HAP-1 (cell line): ENCODE measurements around the gene WBP2NL.

ENCODE experiments used
- DNase-seq, 2 experiments: peaks; one replicate each; pipeline ENCODE4 v3.0.0-alpha.2; 2016 to 2020; ENCODE audit warnings: low spot score in 2 of 2
- H3K27me3 ChIP-seq: fragments of 250-450 bp; sonication (Bioruptor Pico); 2 replicates; pipeline ENCODE4 v1.5.1; 2020; ENCODE audit warnings: low read depth, mild to moderate bottlenecking, moderate library complexity
- H3K36me3 ChIP-seq: fragments of 250-450 bp; sonication (Bioruptor Pico); replicated peaks from 2 replicates; pipeline ENCODE4 v1.5.1; 2020; ENCODE audit warnings: mild to moderate bottlenecking
- H3K4me1 ChIP-seq: fragments of 250-450 bp; sonication (Bioruptor Pico); 2 replicates; pipeline ENCODE4 v1.5.1; 2020; ENCODE audit warnings: mild to moderate bottlenecking
- H3K4me3 ChIP-seq: fragments of 250-450 bp; sonication (Bioruptor Pico); 2 replicates; pipeline ENCODE4 v1.5.1; 2020; ENCODE audit warnings: mild to moderate bottlenecking, moderate library complexity
- H3K9me3 ChIP-seq: fragments of 250-450 bp; sonication (Bioruptor Pico); 2 replicates; pipeline ENCODE4 v1.5.1; 2020; ENCODE audit warnings: mild to moderate bottlenecking, moderate library complexity
- in situ Hi-C: fragments of 300-500 bp; cut with MboI; formaldehyde crosslinking; loops from 3 replicates; pipeline ENCODE4 v1.14.3; 2020; ENCODE audit warnings: low sequenced_read_pairs, inconsistent platforms, mixed read lengths

Gene WBP2NL

GRCh38 chr22:41970601-41971000, 28.0 kb upstream of the WBP2NL start:
- Histone ChIP-seq H3K4me1 (no peaks in the 10 kb centered on the region), H3K36me3 (no peaks in the 10 kb centered on the region), H3K4me3 (no peak overlapping the region), H3K9me3 (no peaks in the 10 kb centered on the region), H3K27me3 (peaks cover 21% of the 10 kb centered on the region)
- in situ Hi-C loops, result no loop called here
- DNase-seq, result no peak

- in situ Hi-C loops, result no loop called here
Measured at GRCh38 chr22:41971431-41971830, 27.2 kb upstream of the WBP2NL start.

DNA sequence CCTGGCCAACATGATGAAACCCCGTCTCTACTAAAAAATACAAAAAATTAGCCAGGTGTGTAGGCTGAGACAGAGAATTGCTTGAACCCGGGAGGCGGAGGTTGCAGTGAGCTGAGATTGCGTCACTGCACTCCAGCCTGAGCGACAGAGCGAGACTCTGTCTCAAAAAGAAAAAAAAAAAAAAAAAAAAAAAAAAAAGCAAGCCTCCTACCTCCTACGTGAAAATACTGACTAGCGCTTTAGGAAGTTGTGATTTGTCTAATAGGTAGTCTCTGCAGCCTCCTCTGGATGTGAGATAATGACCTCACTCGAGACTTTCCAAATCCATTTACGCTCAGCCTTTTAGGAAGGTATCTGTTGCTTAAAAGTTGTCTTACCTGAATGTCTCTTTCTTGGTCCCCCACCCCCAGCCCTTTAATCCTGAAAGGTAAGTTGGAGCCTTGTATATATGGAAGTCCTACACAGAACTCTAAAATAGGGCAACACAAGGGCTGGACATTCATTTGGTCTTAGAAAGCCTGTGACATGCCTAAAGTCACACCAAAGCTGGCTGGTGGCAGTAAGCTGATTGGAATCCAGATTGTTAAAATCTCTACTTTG, 23.8 kb upstream of the WBP2NL start:
- no peaks in the 10 kb centered on the region for H3K36me3 ChIP-seq
- no peak overlapping the region for H3K4me3 ChIP-seq
- H3K27me3 ChIP-seq, result peaks cover 36% of the 10 kb centered on the region
- no peak for DNase-seq
- H3K4me1 ChIP-seq, result peaks cover 4% of the 10 kb centered on the region
- in situ Hi-C loops, result no loop called here
- no peaks in the 10 kb centered on the region for H3K9me3 ChIP-seq

More at GRCh38 chr22:41971431-41971830, 27.2 kb upstream of the WBP2NL start:
- Histone ChIP-seq H3K4me3 (no peak overlapping the region), H3K9me3 (no peaks in the 10 kb centered on the region), H3K4me1 (no peaks in the 10 kb centered on the region), H3K27me3 (peaks cover 29% of the 10 kb centered on the region), H3K36me3 (no peaks in the 10 kb centered on the region)
- DNase-seq, result no peak

DNA sequence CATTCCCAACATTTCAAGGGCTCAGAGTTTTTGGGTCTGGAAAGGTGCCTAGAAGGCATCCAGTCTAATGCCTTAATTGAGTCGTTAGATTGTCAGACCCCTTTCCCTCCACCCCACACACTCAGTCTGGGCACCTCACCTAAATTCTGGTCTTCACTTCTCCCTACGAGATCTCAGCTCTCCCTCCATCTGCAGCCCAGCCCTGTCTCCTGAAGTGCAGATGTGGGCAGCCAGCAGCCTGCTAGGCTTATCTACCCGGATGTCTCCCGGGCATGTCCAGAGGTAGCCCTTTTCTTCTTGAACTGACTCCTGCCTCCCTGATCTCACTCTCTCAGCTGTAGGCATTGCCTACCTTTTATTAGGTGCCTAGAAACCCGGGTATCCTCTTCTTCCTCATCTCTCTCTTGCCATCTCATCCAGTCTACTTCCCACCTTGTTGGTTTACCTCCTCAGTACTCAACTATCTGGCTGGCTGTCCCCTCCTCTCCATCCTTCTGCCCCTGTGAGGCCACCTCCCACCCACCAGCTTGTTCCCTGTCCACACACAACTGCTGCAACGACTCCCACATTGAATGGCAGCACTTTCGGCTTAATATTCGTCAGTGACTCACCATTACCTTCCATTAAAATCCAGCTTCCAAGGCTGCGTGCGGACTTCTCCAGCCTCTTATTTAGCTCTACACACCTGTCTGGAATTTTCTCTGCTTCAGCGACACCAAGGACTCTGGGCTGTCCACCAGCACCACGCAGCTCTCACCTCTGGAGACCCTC, 23.1 kb upstream of the WBP2NL start:
- no peak for DNase-seq
- H3K36me3 ChIP-seq, result no peaks in the 10 kb centered on the region
- in situ Hi-C loops, result no loop called here
- peaks cover 36% of the 10 kb centered on the region for H3K27me3 ChIP-seq
- H3K9me3 ChIP-seq, result no peaks in the 10 kb centered on the region
- H3K4me3 ChIP-seq, result no peak overlapping the region; the same call in 1 of the 2 replicates
- peaks cover 4% of the 10 kb centered on the region for H3K4me1 ChIP-seq

DNA sequence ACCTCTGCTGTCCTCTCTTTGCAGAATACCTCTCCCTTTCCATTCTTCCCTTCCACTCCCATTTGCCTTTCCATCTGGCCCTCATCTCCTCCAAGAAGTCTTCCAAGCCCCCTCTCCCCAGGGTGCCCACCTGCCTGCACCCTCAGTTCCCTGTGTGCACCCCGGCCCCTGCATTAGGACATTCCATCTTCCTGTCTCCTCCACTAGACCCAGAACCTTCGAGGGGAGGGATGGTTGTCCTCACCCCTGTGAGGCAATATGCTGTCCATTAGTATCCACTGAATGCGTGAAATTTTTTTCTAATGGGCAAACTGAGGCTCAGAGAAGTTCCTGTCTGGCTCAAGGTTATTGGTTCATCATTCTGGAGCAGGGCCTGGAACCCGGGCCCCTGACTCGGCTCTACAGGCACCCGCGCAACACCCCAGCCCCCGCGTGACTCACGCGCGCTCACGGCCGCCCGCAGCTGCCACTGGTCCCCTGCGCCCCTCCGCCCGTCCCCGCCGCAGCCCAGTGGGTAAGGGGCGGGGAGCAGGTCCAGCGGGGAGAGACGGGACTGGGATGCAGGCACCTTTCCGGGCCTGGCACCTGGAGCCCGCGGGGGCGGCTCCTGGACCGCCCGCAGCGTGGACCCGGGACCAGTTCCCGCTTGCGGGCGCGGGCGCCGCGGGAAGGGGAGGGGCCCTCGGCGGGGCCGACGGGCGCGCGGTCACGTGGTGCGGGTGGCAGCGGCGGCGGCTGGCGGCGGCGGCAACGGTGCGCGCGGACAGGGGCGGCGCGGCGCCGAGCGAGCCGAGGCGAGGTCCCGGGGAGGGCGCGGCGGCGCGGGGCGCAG, 22.3 kb upstream of the WBP2NL start:
- in situ Hi-C loops, result no loop called here
- peak in 1 of 2 experiments; percentile 69 for DNase-seq
- peak overlapping the region; percentile 34 for H3K4me3 ChIP-seq
- peaks cover 35% of the 10 kb centered on the region for H3K27me3 ChIP-seq
- peaks cover 4% of the 10 kb centered on the region for H3K4me1 ChIP-seq
- H3K9me3 ChIP-seq, result no peaks in the 10 kb centered on the region
- H3K36me3 ChIP-seq, result no peaks in the 10 kb centered on the region

DNA sequence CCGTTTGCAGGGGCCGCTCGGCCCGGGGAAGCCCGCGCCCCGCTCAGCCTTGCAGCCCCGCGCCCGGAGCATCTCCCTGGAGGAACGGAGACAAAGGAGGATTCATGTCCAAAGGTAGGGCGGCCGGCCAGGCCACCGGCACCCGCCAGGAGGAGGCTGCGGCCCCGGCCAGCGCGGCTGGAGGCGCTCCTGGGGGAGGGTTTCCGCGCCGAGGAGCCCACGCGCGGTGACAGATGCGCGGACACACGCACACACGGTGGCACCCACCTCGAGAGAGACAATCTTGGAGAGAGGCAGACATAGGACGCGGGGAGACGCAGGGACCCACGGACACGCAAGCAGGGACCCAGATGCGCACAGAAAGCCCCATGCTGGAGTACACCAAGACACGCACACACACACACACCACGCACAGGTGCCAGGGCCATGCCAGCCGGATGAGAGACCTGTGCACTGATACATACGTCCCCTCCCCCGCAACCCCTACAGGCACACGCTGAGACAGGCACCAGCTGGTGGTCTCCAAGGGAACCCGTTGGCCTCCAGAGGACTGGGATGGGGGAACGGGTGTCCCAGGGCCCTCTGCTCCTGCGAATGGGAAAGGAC, 21.5 kb upstream of the WBP2NL start:
- in situ Hi-C loops, result no loop called here
- no peaks in the 10 kb centered on the region for H3K36me3 ChIP-seq
- no peaks in the 10 kb centered on the region for H3K9me3 ChIP-seq
- peaks cover 30% of the 10 kb centered on the region for H3K27me3 ChIP-seq
- H3K4me3 ChIP-seq, result peak overlapping the region; percentile 30
- DNase-seq, result peak in 1 of 2 experiments; percentile 40
- peaks cover 4% of the 10 kb centered on the region for H3K4me1 ChIP-seq

DNA sequence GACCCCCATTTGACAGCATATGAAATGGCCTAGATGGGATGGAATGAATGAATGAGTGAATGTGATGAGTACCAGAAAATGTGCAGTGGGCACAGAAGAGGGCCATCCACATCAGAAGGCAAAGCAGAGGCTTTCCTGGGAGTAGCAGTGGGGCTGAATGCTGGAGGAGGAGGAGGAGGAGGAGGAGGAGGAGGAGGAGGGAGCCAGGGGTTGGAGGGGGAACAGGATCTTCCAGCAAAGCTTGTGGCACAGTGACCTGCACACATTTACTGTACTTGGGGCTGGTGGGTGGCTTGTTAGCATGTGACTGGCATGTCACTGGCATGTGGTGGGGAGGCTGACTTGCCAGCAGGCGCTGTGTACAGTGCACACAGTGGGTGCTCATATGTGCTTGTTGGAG, 19.9 kb upstream of the WBP2NL start:
- Histone ChIP-seq H3K36me3 (no peaks in the 10 kb centered on the region), H3K4me1 (peaks cover 4% of the 10 kb centered on the region), H3K27me3 (peaks cover 28% of the 10 kb centered on the region), H3K9me3 (no peaks in the 10 kb centered on the region), H3K4me3 (no peak overlapping the region)
- in situ Hi-C loops, result no loop called here
- no peak for DNase-seq

DNA sequence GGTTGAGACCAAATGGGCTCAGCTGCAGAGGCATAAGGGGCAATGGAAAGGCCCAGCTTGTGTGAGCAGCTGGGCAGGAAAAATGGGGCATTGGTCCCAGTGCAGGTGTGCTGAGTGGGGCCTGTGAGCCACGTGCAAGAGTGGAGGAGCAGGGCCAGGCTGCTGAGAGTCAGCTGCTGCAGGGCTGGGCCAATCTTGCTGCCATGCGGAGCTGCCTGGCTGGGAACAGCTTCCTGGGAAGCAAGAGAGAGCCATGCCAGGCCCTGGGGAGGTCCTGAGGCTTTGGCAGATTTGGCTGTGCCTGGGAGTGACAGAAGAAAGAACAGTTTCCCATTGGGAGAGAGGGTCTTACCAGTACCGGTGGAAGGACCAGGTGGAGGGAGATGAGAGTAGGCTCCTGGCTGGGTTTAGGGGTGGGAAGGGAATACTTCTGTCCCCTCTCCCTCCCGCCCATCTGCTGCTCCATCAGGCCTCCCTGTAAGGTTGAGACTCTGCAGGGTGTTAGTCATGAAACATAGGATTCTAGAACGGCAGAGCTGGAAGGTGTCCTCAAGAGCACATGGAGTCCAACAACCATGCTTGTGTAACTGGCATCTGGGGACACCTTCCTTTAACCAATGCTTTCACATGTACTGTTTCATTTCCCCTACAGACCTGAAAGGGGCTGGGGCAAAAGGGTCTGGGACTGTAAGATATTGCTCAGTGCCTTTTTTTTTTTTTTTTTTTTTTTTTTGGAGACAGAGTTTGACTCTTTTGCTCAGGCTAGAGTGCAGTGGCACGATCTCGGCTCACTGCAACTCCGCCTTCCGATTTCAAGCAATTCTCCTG, 19.0 kb upstream of the WBP2NL start:
- H3K36me3 ChIP-seq, result no peaks in the 10 kb centered on the region
- H3K4me1 ChIP-seq, result peaks cover 4% of the 10 kb centered on the region
- no peaks in the 10 kb centered on the region for H3K9me3 ChIP-seq
- peaks cover 24% of the 10 kb centered on the region for H3K27me3 ChIP-seq
- no peak for DNase-seq
- no peak overlapping the region for H3K4me3 ChIP-seq
- in situ Hi-C loops, result no loop called here

- Histone ChIP-seq H3K36me3 (no peaks in the 10 kb centered on the region), H3K4me3 (no peak overlapping the region), H3K27me3 (no peaks in the 10 kb centered on the region), H3K4me1 (no peaks in the 10 kb centered on the region), H3K9me3 (no peaks in the 10 kb centered on the region)
- DNase-seq, result no peak
- in situ Hi-C loops, result no loop called here
Measured at GRCh38 chr22:41982865-41983264, 15.7 kb upstream of the WBP2NL start.

DNA sequence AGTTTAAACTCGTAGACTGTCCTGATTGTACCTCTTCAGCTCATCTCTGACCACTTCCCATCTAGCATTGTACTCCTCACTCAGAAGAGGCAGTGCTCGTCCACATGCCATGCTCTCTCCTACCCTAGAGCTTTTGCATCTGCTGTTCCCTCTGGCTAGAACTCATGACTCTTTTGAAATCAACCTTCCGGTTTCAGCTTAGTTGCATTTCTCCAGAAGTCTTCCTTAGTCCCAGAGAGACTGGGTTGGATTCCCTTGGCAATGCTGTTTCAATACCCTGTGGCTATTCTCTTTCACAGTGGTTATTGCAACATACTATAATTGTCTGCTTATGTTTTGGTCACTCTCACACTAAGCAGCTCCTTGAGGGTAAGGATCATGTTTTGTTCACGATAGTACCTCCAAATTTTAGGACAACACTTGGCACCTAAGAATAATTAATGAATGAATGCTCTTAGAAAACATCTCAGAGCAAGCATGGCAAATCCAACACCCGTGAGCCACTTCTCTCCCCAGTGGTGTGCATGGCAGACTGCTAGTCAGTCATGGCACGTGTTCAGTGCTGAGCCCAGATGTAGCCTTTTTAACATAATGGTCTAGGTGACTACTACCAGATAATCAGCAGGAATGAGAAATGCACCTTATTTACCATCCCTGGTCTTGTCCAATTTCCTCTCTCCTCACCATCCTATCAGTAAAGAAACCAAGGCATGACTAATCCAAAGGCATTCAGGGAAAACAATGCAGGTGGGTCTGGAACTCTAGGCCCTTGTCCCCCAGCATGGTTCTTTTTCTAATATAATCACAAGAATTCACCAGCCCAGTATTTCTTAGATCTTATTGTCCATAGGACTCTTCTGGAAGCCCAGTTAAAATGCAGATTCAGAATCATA, 14.8 kb upstream of the WBP2NL start:
- Histone ChIP-seq H3K27me3 (no peaks in the 10 kb centered on the region), H3K9me3 (no peaks in the 10 kb centered on the region), H3K36me3 (no peaks in the 10 kb centered on the region), H3K4me1 (no peaks in the 10 kb centered on the region), H3K4me3 (no peak overlapping the region)
- in situ Hi-C loops, result no loop called here
- DNase-seq, result no peak

DNA sequence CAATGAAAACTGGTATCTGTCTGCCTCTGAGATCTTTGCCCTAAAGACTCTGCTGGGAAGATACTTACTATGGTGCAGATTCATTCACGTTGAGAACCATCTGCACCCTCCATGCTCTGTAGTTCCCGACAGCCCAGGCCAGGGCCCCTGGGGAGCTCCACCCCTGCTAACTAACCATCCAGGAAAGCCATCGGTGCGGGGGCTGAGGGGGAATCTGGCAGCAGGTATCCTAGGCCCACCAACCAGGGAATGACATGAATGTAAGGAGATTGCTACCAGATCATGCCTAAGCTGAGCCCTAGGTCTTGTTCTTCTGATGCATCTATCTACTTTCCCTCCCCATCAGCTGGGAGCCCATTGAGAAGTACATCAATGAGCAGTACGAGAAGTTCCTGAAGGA, 11.3 kb upstream of the WBP2NL start:
- H3K4me1 ChIP-seq, result no peaks in the 10 kb centered on the region
- no peaks in the 10 kb centered on the region for H3K36me3 ChIP-seq
- in situ Hi-C loops, result no loop called here

DNA sequence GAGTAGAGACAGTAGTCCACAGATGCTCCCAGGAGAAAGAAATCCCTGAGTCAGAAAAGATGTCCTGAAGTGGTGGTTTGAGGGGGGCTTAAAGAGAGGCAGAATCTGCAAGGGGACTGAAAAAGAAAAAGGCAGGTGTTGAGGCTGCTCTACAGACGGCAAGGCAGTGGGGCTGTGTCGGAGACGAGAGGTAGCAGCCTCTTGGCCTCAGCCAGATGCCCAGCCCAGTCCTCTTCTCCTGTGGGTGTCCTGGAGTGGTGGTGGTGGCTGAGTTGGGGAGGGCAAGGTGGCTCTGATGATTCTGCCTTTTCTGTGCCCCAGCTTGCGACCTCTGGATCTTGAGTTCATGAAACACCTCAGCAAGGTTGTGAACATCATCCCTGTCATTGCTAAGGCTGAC, 9.3 kb upstream of the WBP2NL start:
- H3K9me3 ChIP-seq, result no peaks in the 10 kb centered on the region
- no peaks in the 10 kb centered on the region for H3K27me3 ChIP-seq
- H3K4me3 ChIP-seq, result no peak overlapping the region
- H3K36me3 ChIP-seq, result no peaks in the 10 kb centered on the region
- in situ Hi-C loops, result no loop called here
- no peaks in the 10 kb centered on the region for H3K4me1 ChIP-seq
- no peak for DNase-seq

More for the DNA sequence above, 11.3 kb upstream of the WBP2NL start:
- no peaks in the 10 kb centered on the region for H3K27me3 ChIP-seq
- no peak overlapping the region for H3K4me3 ChIP-seq
- no peak for DNase-seq
- no peaks in the 10 kb centered on the region for H3K9me3 ChIP-seq
